ENCODE results near the gene GRK7. TPM values are rescaled to one million over a fixed set of nuclear protein-coding genes. Genes with fewer than 3 reads are reported as not detected.
"Not testable (repeated sequence)": the region's sequence is repeated elsewhere in the genome, so short reads cannot be mapped to it uniquely, and the experiment has no call there.

The GRK7 gene
- total and polyA plus RNA-seq, 11 donors = 0.06 to 0.13 TPM; not detected in 9

DNA sequence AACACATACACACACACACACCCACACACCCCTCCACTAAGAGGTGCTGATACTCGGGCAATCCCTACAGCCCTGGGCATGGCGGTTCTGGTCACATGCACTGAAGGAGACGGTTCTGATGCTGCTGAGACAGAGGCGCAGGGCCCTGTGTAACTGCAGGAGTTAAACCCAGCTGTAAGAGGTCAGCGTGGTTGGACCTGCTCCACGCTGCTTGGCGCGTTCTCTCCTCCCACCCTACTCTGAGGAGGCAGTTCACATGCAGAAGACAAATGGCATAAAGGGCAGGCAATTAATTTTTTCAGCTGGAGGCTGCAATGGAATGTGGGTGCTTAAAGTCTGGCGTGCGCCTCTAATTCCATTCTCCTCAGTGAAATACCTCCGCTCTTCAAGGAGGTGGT, 35.2 kb downstream of the GRK7 start:
- Histone ChIP-seq H3K27me3 (no peaks in the 10 kb centered on the region), H3K36me3 (no peaks in the 10 kb centered on the region), H3K4me3 (peak overlapping the region in 2 of 12 donors; percentile 50 to 52), H3K9me3 (peaks cover 0 to 7% (median 0%) of the 10 kb centered on the region in 12 donors), H3K4me1 (peaks cover 0 to 37% (median 22%) of the 10 kb centered on the region in 12 donors), H3K27ac (peak overlapping the region in 4 of 12 donors; percentile 72 to 96 (median 83))
- intact Hi-C loops (cut with DNase I) = loop anchor here in 4 of 10 donors (5.0 to 10.0 kb wide), 3 partner anchors 61 to 79 kb away; partner anchors contain the start of genes ATP1B3 (in 2 of the 4) and RNF7 (in 1 of the 4)
- 55 to 71% (median 63%) methylated on average over 11 of the region's 11 CpGs for WGBS, 4 donors
- TF ChIP-seq, protein P1, sequence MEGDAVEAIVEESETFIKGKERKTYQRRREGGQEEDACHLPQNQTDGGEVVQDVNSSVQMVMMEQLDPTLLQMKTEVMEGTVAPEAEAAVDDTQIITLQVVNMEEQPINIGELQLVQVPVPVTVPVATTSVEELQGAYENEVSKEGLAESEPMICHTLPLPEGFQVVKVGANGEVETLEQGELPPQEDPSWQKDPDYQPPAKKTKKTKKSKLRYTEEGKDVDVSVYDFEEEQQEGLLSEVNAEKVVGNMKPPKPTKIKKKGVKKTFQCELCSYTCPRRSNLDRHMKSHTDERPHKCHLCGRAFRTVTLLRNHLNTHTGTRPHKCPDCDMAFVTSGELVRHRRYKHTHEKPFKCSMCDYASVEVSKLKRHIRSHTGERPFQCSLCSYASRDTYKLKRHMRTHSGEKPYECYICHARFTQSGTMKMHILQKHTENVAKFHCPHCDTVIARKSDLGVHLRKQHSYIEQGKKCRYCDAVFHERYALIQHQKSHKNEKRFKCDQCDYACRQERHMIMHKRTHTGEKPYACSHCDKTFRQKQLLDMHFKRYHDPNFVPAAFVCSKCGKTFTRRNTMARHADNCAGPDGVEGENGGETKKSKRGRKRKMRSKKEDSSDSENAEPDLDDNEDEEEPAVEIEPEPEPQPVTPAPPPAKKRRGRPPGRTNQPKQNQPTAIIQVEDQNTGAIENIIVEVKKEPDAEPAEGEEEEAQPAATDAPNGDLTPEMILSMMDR (IDR thresholded peaks at IDR 0.05) = no peak
- ATAC-seq (peak in 1 of 4 donors; percentile 45), DNase-seq (peak in 3 of 5 donors; percentile 26 to 34 (median 26))

DNA sequence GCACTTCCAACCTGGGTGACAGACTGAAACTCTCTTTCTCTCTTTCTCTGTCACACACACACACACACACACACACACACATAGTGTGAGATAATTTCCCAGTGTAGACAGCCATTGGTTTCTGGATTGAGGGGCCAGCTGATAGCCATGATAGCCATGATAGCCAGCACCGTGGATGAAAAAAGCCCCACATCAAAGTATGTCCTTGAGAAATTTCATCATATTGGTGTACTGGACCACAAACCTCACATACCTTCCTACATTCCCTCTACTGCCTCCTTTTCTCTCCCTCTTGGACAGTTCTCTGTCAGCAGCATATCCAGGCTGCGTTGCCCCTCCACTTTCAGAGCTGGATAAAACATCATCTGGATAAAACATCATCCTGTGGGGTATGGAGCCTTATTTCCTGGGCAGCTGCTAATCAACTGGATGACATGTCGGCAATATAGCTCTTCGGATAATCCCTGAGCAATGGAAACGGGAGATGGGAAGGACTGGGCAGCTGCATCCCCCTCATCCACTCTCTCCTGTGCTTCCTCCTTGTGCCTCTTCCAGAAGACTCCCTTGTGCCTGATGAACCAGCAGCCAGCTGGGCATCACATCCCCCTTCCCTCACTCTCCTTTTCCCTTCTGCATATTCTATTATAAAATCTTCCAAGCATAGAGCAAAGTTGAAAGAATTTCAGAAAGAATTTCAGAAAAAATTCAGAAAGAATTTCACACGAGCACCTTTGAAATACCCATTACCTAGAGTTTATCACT, 39.3 kb downstream of the GRK7 start:
- no peaks in the 10 kb centered on the region for H3K36me3 ChIP-seq
- WGBS, 4 donors = 53 to 64% (median 60%) methylated on average over 6 of the region's 6 CpGs
- peaks cover 0 to 7% (median 0%) of the 10 kb centered on the region in 12 donors for H3K9me3 ChIP-seq
- H3K4me1 ChIP-seq = peaks cover 0 to 14% (median 11%) of the 10 kb centered on the region in 12 donors
- no peak for TF ChIP-seq POLR2A (IDR thresholded peaks at IDR 0.05)
- TF ChIP-seq, protein P1 (IDR thresholded peaks at IDR 0.05) = no peak
- ATAC-seq = no peak
- no peak overlapping the region for H3K4me3 ChIP-seq
- no peak for DNase-seq
- no peak overlapping the region for H3K27ac ChIP-seq
- H3K27me3 ChIP-seq = no peaks in the 10 kb centered on the region
- intact Hi-C loops (cut with DNase I) = no loop called here

DNA sequence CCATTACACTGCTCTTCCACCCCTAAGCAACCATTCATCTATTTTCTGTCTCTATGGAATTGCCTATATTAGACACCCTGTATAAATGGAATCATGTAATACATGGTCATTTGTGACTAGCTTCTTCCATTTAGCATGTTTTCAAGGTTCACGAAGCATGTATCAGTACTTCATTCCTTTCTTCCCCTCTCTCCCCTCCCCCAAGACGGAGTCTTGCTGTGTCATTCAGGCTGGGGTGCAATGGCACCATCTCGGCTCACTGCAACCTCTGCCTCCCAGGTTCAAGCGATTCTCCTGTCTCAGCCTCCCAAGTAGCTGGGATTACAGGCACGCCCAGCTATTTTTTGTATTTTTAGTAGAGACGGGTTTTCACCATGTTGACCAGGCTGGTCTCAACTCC, 40.3 kb downstream of the GRK7 start:
- ATAC-seq; H3K27me3 ChIP-seq; DNase-seq; intact Hi-C loops (cut with DNase I); H3K27ac ChIP-seq; H3K36me3 ChIP-seq; H3K9me3 ChIP-seq; H3K4me1 ChIP-seq; H3K4me3 ChIP-seq: not testable (repeated sequence)
- WGBS, 4 donors = 89 to 95% (median 91%) methylated on average over 6 of the region's 6 CpGs

DNA sequence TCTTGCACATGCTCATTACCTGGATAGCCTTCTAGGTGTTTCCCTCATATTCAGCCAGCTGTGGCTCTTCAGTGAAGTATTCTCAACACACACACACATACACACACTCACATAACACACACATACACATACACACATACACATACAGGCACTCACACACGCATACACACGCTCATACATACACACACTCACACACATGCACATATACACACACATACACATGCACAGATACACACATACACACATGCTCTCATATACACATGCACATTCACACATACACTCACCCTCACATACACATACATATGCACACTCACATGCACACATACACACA, 41.2 kb downstream of the GRK7 start:
- Histone ChIP-seq H3K4me3 (no peak overlapping the region), H3K36me3 (no peaks in the 10 kb centered on the region), H3K27ac (no peak overlapping the region), H3K27me3 (no peaks in the 10 kb centered on the region), H3K9me3 (peaks cover 0 to 7% (median 0%) of the 10 kb centered on the region in 12 donors), H3K4me1 (no peaks in the 10 kb centered on the region)
- WGBS, 4 donors = 92 to 99% (median 95%) methylated on average over 2 of the region's 2 CpGs
- ATAC-seq (peak in 1 of 4 donors; percentile 22), DNase-seq (no peak)
- intact Hi-C loops (cut with DNase I) = no loop called here
- TF ChIP-seq, protein P1 (IDR thresholded peaks at IDR 0.05) = no peak
- TF ChIP-seq POLR2A (IDR thresholded peaks at IDR 0.05) = no peak
